Measurements from ENCODE around the gene SLC38A3. TPM values are rescaled to one million over a fixed set of nuclear protein-coding genes. Genes with fewer than 3 reads are reported as not detected.
A peak's percentile ranks its signal among the peaks of the same experiment; 100 is the strongest.
"Not testable (repeated sequence)": the region's sequence is repeated elsewhere in the genome, so short reads cannot be mapped to it uniquely, and the experiment has no call there.

The SLC38A3 gene
- total RNA-seq, 1 donor from 2014 or later, result 1.2 TPM

GRCh38 chr3:50259432-50260026 is 54.5 kb downstream of the SLC38A3 start:
- DNase-seq (ENCODE audit: low spot score), result no peak
- TF ChIP-seq, protein P1, sequence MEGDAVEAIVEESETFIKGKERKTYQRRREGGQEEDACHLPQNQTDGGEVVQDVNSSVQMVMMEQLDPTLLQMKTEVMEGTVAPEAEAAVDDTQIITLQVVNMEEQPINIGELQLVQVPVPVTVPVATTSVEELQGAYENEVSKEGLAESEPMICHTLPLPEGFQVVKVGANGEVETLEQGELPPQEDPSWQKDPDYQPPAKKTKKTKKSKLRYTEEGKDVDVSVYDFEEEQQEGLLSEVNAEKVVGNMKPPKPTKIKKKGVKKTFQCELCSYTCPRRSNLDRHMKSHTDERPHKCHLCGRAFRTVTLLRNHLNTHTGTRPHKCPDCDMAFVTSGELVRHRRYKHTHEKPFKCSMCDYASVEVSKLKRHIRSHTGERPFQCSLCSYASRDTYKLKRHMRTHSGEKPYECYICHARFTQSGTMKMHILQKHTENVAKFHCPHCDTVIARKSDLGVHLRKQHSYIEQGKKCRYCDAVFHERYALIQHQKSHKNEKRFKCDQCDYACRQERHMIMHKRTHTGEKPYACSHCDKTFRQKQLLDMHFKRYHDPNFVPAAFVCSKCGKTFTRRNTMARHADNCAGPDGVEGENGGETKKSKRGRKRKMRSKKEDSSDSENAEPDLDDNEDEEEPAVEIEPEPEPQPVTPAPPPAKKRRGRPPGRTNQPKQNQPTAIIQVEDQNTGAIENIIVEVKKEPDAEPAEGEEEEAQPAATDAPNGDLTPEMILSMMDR (IDR thresholded peaks at IDR 0.05), result no peak
- Mint-ChIP-seq H3K36me3 (ENCODE audit: low read depth) (peaks cover 13% of the 10 kb centered on the region), H3K27me3 (ENCODE audit: low read depth) (no peaks in the 10 kb centered on the region), H3K4me1 (ENCODE audit: low read depth) (peaks cover 49% of the 10 kb centered on the region), H3K9me3 (ENCODE audit: low read depth) (no peaks in the 10 kb centered on the region), H3K4me3 (ENCODE audit: unreplicated experiment) (peak overlapping the region; percentile 62), H3K27ac (ENCODE audit: unreplicated experiment) (peak overlapping the region; percentile 93)

- Mint-ChIP-seq H3K9me3 (ENCODE audit: low read depth) (no peaks in the 10 kb centered on the region), H3K27me3 (ENCODE audit: low read depth) (no peaks in the 10 kb centered on the region), H3K27ac (ENCODE audit: unreplicated experiment) (peak overlapping the region; percentile 94), H3K4me3 (ENCODE audit: unreplicated experiment) (peak overlapping the region; percentile 71), H3K4me1 (ENCODE audit: low read depth) (peaks cover 56% of the 10 kb centered on the region), H3K36me3 (ENCODE audit: low read depth) (peaks cover 13% of the 10 kb centered on the region)
- no peak for DNase-seq (ENCODE audit: low spot score)
- TF ChIP-seq, protein P1 (IDR thresholded peaks at IDR 0.05), result peak; percentile 94
Measured at GRCh38 chr3:50260027-50260941, 55.2 kb downstream of the SLC38A3 start.

DNA sequence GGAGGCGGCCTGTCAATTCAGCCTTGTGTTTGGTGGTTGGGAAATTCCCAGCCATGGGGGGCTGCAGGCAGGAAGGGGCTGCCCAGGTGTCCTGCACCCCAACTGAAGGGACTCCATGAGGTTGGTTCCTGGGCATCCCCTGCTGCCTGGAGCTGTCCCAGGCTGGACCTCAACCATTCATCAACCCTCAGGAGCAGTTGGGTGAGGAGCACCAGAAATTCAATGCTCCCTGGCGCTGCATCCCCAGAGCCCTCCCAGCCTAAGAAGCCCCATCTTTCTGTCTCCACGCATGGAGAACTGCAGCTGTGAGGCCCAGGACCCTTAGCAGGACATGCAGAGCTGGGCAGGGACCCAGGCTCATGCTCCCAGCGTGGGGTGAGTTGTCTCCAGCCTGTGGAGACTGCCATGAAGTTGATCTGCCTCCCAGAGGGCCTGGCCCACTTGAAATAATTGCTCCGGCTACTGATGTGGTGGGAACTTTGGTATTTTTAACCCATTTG is 55.9 kb downstream of the SLC38A3 start:
- TF ChIP-seq, protein P1 (IDR thresholded peaks at IDR 0.05), result no peak
- H3K4me3 Mint-ChIP-seq (ENCODE audit: unreplicated experiment), result peak overlapping the region; percentile 71
- H3K36me3 Mint-ChIP-seq (ENCODE audit: low read depth), result peaks cover 13% of the 10 kb centered on the region
- peak overlapping the region; percentile 94 for H3K27ac Mint-ChIP-seq (ENCODE audit: unreplicated experiment)
- no peaks in the 10 kb centered on the region for H3K27me3 Mint-ChIP-seq (ENCODE audit: low read depth)
- no peak for DNase-seq (ENCODE audit: low spot score)
- H3K9me3 Mint-ChIP-seq (ENCODE audit: low read depth), result no peaks in the 10 kb centered on the region
- peaks cover 60% of the 10 kb centered on the region for H3K4me1 Mint-ChIP-seq (ENCODE audit: low read depth)

DNA sequence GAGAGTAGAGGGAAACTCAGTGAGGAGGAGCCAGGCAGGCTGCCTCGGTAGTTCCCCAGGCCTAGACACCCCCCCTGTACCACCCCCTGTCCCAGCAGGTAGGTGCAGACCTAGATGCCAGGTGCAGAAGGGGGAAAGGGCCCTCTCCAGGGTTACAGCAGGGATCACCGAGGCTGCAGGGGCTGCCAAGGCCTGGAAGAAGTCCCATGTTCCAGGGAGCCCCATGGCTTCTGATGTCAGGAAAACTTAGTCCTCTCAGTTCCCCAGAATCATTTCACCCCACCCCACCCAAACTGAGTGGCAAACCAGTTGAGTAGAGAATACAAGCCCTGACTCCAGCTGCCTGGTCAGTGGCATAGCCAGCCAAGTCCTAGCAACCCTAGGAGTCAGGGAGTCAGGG is 56.4 kb downstream of the SLC38A3 start:
- H3K36me3 Mint-ChIP-seq (ENCODE audit: low read depth), result peaks cover 10% of the 10 kb centered on the region
- H3K27me3 Mint-ChIP-seq (ENCODE audit: low read depth), result no peaks in the 10 kb centered on the region
- H3K4me1 Mint-ChIP-seq (ENCODE audit: low read depth), result peaks cover 64% of the 10 kb centered on the region
- no peaks in the 10 kb centered on the region for H3K9me3 Mint-ChIP-seq (ENCODE audit: low read depth)
- no peak for DNase-seq (ENCODE audit: low spot score)
- peak overlapping the region; percentile 94 for H3K27ac Mint-ChIP-seq (ENCODE audit: unreplicated experiment)
- H3K4me3 Mint-ChIP-seq (ENCODE audit: unreplicated experiment), result peak overlapping the region; percentile 71
- TF ChIP-seq, protein P1 (IDR thresholded peaks at IDR 0.05), result no peak

- H3K4me3 Mint-ChIP-seq (ENCODE audit: unreplicated experiment); DNase-seq (ENCODE audit: low spot score); H3K9me3 Mint-ChIP-seq (ENCODE audit: low read depth); H3K27me3 Mint-ChIP-seq (ENCODE audit: low read depth); H3K36me3 Mint-ChIP-seq (ENCODE audit: low read depth): not testable (repeated sequence)
- peak overlapping the region; percentile 96 for H3K27ac Mint-ChIP-seq (ENCODE audit: unreplicated experiment)
- H3K4me1 Mint-ChIP-seq (ENCODE audit: low read depth), result peaks cover 70% of the 10 kb centered on the region
Measured at GRCh38 chr3:50262200-50262599, 57.1 kb downstream of the SLC38A3 start.
